Mucosa of rectum (tissue), 2 donors: ENCODE data around the gene ANKMY1.

Source experiments
- H3K27ac ChIP-seq, 2 donors: one replicate each; pipeline ENCODE4 v1.7.0; 2013; ENCODE audit warnings: inconsistent platforms in 2 of 2, low read depth in 2 of 2, low read length in 2 of 2
- H3K27me3 ChIP-seq, 2 donors: one replicate each; pipeline ENCODE4 v1.7.0; 2013; ENCODE audit warnings: low read length in 2 of 2; ENCODE audit not compliant: control insufficient read depth in 2 of 2, insufficient read depth in 2 of 2
- H3K36me3 ChIP-seq, 2 donors: one replicate each; pipeline ENCODE4 v1.7.0; 2013; ENCODE audit warnings: low read length in 2 of 2; ENCODE audit not compliant: control insufficient read depth in 2 of 2, insufficient read depth in 2 of 2
- H3K4me1 ChIP-seq, 2 donors: one replicate each; pipeline ENCODE4 v1.7.0; 2013; ENCODE audit warnings: low read length in 2 of 2, mild to moderate bottlenecking in 1 of 2; ENCODE audit not compliant: control insufficient read depth in 2 of 2, insufficient read depth in 2 of 2
- H3K4me3 ChIP-seq, 2 donors: one replicate each; pipeline ENCODE4 v1.7.0; 2013; ENCODE audit warnings: low read length in 2 of 2
- H3K9ac ChIP-seq, 2 donors: one replicate each; pipeline ENCODE4 v1.7.0; 2013; ENCODE audit warnings: low read length in 2 of 2, low read depth in 1 of 2, mild to moderate bottlenecking in 1 of 2
- H3K9me3 ChIP-seq, 2 donors: one replicate each; pipeline ENCODE4 v1.7.0; 2013; ENCODE audit warnings: low read length in 2 of 2; ENCODE audit not compliant: control insufficient read depth in 2 of 2
- donor health status: healthy.
- donor health status: Normal muscosa, but diverticular disease.

Gene ANKMY1

DNA sequence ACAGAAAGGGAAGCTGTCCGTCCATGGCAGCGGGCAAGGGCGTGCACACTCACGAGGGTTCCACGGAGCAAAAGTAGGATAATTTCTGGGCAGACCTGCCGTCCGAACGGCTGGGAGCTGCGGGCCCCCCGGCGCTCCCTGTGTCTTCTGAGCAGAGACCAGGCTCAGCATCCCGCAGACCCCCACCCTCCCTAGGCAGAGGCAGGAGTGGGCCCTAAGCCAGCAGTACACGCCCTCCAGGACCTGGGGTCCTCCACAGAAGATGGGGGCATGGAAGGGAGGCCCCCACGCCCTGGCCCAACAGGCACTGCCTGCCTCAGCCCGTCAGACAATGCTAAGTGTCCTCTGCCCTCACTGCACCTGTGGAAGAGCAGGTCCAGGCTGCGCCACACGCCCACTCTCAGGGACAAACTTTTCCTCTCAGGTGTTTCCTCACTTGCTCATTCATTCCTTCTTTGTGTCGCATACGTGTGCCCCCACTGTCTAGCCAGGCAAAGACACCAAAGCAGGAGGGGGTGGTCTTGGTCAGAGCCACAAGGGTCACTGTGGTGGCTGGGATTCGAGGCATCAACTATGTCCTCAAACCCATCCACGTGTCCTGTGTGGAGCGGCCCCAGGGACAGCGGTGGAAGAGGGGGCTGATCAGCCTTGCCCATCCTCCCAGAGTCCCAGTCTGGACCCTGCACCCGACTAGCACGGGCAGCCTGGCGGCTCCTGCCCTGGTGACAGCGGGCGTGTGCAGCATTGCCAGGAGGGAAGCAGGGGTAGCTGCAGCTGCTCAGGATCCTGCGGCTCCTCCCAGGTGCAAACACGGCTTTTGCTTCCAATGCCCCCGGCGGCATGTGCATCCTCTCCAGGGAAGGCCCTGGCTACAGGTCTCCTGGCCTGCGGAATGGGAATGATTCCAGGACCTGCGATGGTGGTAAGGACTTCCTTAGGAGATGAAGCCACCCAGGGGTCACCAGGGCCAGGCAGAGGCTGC is 124.7 kb downstream of the ANKMY1 start:
- Histone ChIP-seq H3K36me3 (no peaks in the 10 kb centered on the region), H3K4me3 (no peak overlapping the region), H3K4me1 (peaks cover 10 to 18% of the 10 kb centered on the region in 2 donors), H3K27ac (no peak overlapping the region), H3K27me3 (peaks cover 0 to 8% of the 10 kb centered on the region in 2 donors), H3K9ac (no peak overlapping the region), H3K9me3 (no peaks in the 10 kb centered on the region)

DNA sequence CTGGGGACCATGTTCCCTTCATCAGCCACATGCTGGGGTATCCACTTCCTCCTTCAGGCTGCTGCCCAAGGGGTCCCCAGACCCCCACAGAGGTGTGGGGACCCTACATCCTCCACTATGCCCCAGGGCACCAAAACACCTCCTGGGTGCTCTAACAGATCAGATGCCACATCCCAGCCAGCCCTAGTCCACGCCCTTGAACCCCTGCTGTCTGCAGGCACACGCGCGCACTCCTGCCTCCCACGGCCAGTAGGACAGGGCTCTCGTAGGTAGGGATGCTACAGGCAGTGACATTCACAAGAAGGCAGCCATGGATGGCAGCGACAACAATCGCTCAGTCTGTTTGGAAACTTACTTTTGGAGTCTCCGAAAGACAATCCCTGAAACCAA is 125.4 kb downstream of the ANKMY1 start:
- Histone ChIP-seq H3K27me3 (peaks cover 0 to 7% of the 10 kb centered on the region in 2 donors), H3K36me3 (no peaks in the 10 kb centered on the region), H3K4me1 (peaks cover 10 to 11% of the 10 kb centered on the region in 2 donors), H3K27ac (no peak overlapping the region), H3K9ac (no peak overlapping the region), H3K4me3 (no peak overlapping the region), H3K9me3 (no peaks in the 10 kb centered on the region)

DNA sequence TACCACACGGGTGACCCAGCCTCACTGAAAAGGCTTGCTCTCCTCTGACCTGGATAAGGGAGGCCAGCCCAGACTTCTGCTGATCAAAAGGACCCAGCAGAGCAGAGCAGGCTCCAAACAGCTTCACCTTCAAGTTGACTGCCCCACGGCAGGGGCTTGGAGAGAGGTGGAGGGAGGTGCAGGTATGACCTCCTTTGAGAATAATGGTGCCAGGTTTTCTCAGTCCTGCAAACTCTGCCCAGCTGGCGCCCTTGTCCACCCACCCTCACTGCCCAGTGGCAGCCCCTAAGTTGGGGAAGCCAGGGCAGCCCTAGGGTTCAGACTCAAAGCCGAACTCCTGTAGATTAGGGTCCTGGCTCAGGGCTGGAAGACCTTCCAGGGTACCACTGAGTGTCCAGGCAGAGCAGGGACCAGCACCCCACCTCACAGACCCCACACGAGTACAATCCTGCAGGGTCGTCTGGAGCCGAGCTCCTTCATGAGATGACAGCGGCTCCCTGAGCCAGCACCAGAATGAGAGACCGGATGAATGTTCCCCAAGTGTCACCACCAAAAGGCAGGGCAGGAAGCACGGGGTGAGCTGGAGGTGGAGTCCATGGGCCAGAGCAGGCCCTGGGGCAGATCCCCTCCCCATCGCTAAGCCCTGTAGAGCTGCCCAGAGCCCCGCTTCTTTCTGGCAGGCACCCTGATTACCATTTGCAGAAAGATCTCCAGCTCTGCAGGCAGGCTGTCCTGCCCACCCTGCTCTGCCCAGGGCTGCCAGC is 125.9 kb downstream of the ANKMY1 start:
- Histone ChIP-seq H3K27ac (no peak overlapping the region), H3K9me3 (no peaks in the 10 kb centered on the region), H3K4me3 (no peak overlapping the region), H3K9ac (no peak overlapping the region), H3K27me3 (peaks cover 0 to 1% of the 10 kb centered on the region in 2 donors), H3K4me1 (peaks cover 7 to 8% of the 10 kb centered on the region in 2 donors), H3K36me3 (no peaks in the 10 kb centered on the region)

DNA sequence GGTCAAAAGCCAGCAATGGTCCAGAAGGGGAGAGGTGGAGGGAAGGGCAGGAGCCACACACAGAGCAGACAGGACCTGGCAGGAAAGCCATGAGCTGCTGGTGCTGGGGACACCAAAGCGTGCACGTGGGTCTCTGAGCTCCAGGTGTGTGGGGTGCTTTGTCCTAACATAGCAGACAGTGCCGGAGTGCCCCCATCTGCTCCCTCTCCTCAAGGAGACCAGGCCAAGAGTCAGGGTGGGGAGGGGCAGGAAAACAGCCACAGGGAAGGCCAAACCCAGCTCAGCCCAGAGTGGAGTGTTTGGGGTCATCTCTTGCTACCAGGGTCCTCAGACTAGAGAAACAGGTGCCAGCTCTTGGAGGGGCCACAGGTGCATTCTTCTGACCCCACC is 126.5 kb downstream of the ANKMY1 start:
- no peak overlapping the region for H3K4me3 ChIP-seq
- no peak overlapping the region for H3K9ac ChIP-seq
- peaks cover 2 to 5% of the 10 kb centered on the region in 2 donors for H3K4me1 ChIP-seq
- no peak overlapping the region for H3K27ac ChIP-seq
- no peaks in the 10 kb centered on the region for H3K27me3 ChIP-seq
- no peaks in the 10 kb centered on the region for H3K36me3 ChIP-seq
- no peaks in the 10 kb centered on the region for H3K9me3 ChIP-seq

DNA sequence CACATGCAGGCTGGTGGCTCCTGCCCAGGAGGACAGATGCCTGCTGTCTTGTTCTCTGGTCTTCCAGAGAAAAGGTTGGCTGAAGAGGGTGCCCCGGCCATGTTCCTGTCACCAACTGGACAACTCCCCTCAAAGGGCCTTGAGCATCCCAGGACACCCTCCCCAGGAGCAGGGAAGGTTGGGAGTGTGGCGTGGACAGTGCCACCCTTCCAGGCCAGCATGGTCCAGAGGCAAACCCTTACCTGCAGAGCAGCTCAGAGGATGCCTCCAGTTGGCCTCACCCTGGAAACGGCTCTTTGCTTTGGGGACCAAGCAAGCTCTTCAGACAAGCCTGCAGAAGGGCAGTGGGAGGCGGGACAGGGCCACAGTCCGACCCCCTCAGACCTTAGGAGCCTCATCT is 127.2 kb downstream of the ANKMY1 start:
- H3K27me3 ChIP-seq: no peaks in the 10 kb centered on the region
- H3K4me3 ChIP-seq: no peak overlapping the region
- H3K36me3 ChIP-seq: no peaks in the 10 kb centered on the region
- H3K4me1 ChIP-seq: peaks cover 2 to 5% of the 10 kb centered on the region in 2 donors
- H3K9me3 ChIP-seq: no peaks in the 10 kb centered on the region
- no peak overlapping the region for H3K27ac ChIP-seq
- no peak overlapping the region for H3K9ac ChIP-seq

DNA sequence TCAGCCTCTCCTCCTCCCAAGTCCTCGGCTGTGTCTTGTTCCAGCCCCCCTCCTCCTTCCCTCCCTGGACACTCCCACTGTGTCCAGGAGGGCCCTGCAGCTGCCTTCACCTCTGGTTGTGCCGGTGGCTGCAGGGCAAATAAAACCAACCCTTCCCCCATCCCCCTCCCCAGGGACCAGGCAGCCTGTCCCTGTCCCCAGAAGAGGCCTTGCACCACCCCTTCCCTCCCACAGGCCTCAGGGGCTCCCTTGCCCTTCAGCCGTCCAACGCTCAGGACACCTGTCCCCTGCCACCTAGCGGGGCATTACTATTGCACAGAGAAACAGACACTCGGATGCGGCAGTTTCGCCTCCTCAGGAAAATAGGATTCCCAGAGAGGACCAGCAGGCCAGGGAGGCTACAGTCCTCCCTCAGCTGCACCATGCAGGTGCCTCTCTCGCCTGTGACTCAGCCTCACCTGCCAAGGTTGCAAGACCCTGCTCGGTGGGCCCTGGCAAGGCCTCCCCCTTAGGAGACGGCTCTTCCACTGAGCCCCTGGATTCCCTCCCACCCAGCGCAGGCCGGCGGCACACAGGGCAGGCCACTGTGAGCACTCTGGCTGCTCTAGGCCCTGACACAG is 127.8 kb downstream of the ANKMY1 start:
- no peak overlapping the region for H3K4me3 ChIP-seq
- H3K27ac ChIP-seq: no peak overlapping the region
- H3K9me3 ChIP-seq: no peaks in the 10 kb centered on the region
- H3K4me1 ChIP-seq: peaks cover 2 to 5% of the 10 kb centered on the region in 2 donors
- H3K27me3 ChIP-seq: no peaks in the 10 kb centered on the region
- no peaks in the 10 kb centered on the region for H3K36me3 ChIP-seq
- H3K9ac ChIP-seq: no peak overlapping the region
